GM18907 (cell line): ENCODE data around the gene VPS26B.
"Not testable (repeated sequence)": the region's sequence is repeated elsewhere in the genome, so short reads cannot be mapped to it uniquely, and the experiment has no call there.

Source experiments
- ATAC-seq: cut with Tn5 transposase; IDR thresholded peaks from one replicate; pipeline ENCODE4 v1.9.1; 2021; ENCODE audit warnings: mild to moderate bottlenecking, moderate library complexity; ENCODE audit not compliant: unreplicated experiment

VPS26B gene

GRCh38 chr11:134277183-134278001, 52.9 kb downstream of the VPS26B start:
- no peak for ATAC-seq

DNA sequence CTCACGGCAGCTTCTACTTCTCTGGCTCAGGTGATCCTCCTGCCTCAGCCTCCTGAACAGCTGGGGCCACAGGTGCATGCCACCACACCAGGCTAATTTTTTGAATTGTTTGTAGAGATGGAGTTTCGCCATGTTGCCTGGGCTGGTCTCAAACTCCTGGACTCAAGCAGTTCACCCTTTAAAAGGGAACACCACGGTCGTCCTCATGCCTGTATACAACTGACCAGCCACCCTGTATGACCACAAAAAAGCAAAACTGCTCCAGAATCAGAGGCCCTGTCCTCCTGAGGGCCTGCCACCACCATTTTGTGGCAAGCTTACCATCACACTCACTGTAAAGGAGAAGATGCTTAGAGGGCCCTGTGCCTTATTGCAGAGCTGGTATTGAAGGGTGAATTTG, 53.9 kb downstream of the VPS26B start:
- no peak for ATAC-seq

- not testable (repeated sequence) for ATAC-seq
Observed at GRCh38 chr11:134281635-134282034, 57.2 kb downstream of the VPS26B start.

GRCh38 chr11:134282121-134283045, 57.9 kb downstream of the VPS26B start:
- ATAC-seq, result no peak

GRCh38 chr11:134283461-134284230, 59.2 kb downstream of the VPS26B start:
- no peak for ATAC-seq

DNA sequence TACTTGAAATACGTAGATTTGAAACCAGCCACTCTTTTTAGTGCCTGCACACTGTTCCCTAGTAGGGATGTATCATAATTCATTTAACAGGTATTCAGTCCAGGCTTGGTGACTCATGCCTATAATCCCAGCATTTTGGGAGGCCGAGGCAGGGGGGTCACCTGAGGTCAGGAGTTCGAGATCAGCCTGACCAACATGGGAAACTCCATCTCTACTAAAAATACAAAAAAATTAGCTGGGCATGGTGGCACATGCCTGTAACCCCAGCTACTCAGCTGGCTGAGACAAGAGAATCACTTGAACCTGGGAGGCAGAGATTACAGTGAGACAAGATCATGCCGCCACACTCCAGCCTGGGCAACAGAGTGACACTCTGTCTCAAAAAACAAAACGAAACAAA, 59.9 kb downstream of the VPS26B start:
- not testable (repeated sequence) for ATAC-seq

DNA sequence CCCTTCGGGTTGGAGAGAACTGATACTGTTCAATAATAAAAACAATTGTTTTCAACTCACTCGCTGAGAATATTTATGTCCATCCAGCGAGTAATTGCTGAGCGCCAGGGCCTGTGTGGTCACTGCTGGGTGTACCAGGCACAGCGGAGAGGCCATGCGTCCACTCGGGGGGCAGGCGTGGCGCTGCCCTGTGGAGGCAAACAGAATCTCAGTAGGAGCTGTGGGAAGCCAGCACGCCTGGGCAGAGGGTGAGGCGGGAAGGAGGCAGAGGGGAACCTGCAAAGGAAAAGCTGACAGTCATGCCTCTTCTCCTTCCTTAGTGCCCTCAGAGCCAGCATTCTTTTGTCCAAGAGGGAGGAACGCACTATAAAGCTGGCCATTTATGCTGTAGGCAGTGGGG, 63.1 kb downstream of the VPS26B start:
- no peak for ATAC-seq

DNA sequence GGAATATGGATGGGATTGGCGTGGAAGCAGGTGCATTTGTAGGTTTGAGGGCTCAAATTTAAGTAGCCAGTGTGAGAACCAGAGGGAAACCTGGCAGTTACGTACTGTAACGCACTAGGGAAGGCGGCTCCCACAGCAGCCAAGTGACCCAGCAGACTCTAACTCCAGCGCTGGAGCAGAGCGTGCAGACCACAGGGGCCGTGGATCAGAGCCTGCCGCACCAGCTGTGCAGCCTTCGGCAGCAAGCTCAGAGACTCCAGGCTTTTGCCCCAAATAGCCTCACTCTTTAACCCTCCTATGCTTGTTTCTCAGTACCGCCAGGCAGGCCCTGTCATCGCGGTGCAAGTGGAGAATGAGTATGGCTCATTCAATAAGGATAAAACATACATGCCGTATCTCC, 64.0 kb downstream of the VPS26B start:
- ATAC-seq, result no peak

DNA sequence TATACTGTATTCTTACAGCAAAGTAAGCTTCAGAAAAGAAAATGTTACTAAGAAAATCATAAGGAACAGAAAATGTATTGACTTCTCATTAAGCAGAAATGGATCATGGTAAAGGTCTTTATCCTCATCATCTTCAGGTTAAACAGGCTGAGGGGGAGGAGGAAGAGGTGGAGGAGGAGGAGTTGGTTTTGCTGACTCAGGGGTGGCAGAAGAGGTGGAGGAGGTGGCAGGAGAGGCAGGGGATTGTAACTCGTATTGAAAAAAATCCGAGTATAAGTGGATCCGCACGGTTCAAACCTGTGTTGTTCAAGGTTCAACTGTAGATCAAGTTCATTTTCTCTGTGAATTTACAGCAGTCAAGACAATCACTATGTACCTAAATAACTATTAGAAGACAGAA, 64.7 kb downstream of the VPS26B start:
- ATAC-seq, result no peak

DNA sequence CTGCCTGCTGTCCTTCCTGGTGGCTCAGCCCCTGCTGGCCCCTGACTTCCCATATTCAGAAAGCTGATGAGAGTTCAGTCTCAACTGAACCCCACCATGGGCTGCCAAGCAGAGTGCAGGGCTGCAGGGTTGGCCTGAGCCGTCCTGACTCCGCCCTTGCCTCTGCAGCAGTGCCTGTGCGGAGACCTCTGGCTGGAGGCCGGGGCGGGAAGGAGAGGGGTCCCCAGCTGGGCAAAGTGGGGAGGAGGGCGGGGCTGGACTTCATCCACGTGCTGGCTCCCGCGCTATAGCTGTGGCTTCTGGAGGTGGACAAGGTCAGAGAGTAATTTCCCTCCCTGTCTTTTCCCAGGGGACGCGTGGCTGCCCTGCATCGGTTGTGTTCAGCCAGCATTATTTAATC, 65.3 kb downstream of the VPS26B start:
- ATAC-seq, result no peak

- ATAC-seq, result no peak
Observed at GRCh38 chr11:134290646-134291045, 66.2 kb downstream of the VPS26B start.

DNA sequence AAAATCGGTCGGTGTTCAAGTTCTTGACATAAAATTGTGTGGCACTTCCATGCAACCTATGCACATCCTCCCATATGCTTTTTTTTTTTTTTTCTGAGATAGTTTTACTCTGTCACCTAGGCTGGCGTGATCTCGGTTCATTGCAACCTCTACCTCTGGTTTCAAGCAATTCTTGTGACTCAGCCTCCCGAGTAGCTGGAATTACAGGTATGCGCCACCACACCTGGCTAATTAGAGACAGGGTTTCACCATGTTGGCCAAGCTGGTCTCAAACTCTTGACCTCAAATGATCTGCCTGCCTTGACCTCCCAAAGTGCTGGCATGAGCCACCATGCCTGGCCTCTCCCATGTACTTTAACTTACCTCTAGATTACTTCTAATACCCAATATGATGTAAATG, 66.7 kb downstream of the VPS26B start:
- ATAC-seq, result no peak

GRCh38 chr11:134292661-134293060, 68.2 kb downstream of the VPS26B start:
- ATAC-seq, result no peak

GRCh38 chr11:134293119-134294113, 68.9 kb downstream of the VPS26B start:
- no peak for ATAC-seq

- ATAC-seq, result no peak
Observed at GRCh38 chr11:134294664-134295063, 70.2 kb downstream of the VPS26B start.
